Stimulated activated CD8-positive, alpha-beta memory T cell treated with anti-CD3 and anti-CD28 coated beads, Interleukin-2, amount 100 ng/mL, for 1 hour (primary cell): ENCODE results near the gene RYR3.

Experiments
- DNase-seq, 2 donors: peaks; one replicate each; pipeline ENCODE4 v3.0.0-alpha.2; 2020; ENCODE audit warnings: low read depth in 2 of 2

Gene RYR3

GRCh38 chr15:33320017-33320416, 9.2 kb downstream of the RYR3 start:
- no peak for DNase-seq

- DNase-seq, result no peak
These were observed 11.3 kb downstream of the RYR3 start for GRCh38 chr15:33322091-33322490.

DNA sequence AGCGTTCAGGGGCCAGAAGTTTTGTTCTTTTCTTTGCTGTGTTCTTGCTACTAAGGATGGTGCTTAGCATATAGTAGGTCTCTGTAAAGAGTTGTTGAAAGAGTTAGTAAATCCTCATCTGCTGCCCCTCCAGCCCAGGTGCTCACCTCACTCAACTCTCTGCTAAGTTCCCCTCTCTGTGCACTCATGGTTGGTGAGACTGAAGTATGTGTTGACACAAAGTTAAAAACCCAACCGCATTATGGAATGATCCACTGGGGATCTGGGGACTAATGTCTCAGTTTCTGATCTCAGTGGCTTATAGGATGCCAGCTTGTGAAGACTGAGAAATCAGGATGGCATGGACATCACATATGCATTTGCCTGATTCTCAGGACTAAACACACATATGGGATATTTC, 13.8 kb downstream of the RYR3 start:
- no peak for DNase-seq

DNA sequence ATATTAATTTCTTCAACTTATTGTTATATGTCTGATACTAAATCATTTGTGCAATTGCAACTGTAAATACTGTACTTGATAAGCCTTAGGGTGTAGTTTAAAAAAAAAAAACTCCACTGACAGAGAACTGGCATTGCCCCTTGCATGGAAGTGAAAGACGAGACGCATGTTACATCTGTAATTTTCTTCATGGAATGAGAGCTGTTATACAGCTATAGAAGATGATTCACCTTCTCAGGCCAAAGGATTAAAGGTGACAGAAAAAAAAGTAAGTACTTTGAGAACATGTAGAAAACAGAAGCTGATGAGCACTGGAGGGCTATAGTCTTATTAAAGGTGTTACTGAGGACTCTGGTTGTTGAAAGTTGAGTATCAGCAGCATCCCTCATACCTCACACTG, 16.1 kb downstream of the RYR3 start:
- DNase-seq, result no peak

DNA sequence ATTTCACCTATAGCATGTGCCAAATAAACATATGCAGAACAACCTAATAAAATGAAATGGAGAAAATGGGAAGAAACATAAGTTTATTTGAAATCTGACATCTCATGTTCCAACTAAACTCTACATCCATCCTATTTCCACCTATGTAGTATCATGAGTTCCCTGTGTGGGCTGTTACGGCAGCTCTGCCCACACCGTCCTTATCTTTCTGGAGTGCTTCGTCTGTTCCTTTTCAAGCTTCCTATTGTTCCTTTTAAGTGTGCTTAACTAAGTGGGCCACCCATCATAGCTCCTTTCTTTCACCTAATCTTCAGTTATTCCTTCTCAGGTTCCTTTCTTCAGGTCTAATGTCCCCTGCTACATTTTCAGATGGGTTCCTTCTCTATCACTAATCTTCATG, 17.3 kb downstream of the RYR3 start:
- DNase-seq, result no peak

DNA sequence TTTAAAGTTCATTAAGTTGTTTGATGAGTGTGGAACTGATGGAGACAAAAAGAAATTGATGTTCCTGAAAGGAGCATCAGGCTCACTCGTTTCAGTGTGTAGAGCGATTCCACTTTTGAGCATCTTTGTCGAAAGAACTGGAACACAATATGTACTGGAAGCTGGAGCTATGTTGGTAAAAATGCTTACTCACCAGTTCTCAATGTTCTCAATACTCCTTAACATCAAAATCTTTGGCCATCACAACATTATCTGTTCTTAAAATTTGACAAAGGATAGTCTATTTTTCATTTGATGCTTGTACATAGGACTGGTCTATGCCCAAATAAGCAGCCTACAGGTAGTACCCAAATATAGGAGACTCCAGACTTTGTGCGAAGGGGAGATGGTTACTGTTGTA, 18.7 kb downstream of the RYR3 start:
- DNase-seq, result no peak

GRCh38 chr15:33330931-33331330, 20.2 kb downstream of the RYR3 start:
- no peak for DNase-seq

GRCh38 chr15:33341953-33342352, 31.2 kb downstream of the RYR3 start:
- no peak for DNase-seq

DNA sequence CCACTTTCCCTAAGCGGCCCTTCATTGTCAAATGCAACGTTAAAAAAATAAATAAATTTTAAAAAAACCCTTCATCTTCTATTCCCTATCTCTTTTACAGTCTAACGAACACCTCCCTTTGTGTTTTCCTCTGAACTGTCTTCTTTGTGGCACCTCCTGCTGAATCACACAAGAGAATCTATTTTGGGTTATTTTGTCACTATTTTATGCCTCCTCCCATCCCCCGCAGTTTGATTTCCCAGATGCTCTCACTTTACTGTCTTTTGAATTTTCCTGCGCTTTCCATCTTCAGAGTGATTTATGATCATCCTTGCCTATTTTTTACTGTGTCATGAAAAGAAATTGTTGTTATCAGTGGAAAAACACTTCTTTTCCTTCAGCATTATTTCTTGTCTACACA, 32.5 kb downstream of the RYR3 start:
- no peak for DNase-seq

GRCh38 chr15:33344111-33344510, 33.3 kb downstream of the RYR3 start:
- DNase-seq, result no peak

DNA sequence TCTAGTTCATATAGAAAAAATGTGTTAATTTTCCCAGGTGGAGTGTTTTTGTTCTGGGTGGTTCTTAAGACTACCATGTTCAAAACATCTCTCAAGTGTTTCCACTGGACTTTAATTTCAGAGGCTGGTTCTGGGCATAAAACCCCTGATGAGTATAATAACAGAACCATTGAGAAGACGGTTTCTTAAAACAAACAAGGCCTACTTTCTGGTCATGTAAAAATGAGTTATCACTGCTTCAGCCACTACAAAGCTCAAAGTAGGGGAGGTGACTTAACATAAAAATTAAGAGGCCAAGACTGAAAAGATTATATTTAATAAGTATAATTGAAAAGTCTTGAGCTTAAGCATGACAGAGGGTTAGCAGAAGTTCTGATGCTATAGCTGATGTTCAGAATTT, 33.8 kb downstream of the RYR3 start:
- no peak for DNase-seq

GRCh38 chr15:33354411-33354810, 43.6 kb downstream of the RYR3 start:
- no peak for DNase-seq

- DNase-seq, result no peak
These were observed 47.1 kb downstream of the RYR3 start for GRCh38 chr15:33357845-33358244.

GRCh38 chr15:33358306-33358705, 47.5 kb downstream of the RYR3 start:
- no peak for DNase-seq

DNA sequence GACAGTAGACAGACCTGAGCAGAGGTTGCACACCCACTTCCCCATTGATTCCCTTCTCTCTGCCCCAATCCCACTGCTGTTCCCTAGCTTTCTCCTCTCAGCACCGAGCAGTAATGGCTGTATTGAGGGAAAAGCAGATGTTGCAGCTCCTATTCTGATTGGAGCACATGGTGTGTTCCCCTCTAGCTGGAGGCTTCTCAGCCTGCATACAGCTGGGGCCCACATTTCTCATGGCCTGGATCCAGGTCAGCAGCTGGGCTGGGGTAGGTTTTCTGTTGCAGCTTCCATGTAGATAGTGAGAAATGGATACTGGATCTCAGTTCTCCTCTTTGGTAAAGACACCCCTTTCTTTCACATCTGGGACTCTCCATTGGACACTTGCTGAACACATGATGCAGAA, 50.1 kb downstream of the RYR3 start:
- no peak for DNase-seq

- DNase-seq, result no peak
These were observed 59.3 kb downstream of the RYR3 start for GRCh38 chr15:33369941-33370622.

DNA sequence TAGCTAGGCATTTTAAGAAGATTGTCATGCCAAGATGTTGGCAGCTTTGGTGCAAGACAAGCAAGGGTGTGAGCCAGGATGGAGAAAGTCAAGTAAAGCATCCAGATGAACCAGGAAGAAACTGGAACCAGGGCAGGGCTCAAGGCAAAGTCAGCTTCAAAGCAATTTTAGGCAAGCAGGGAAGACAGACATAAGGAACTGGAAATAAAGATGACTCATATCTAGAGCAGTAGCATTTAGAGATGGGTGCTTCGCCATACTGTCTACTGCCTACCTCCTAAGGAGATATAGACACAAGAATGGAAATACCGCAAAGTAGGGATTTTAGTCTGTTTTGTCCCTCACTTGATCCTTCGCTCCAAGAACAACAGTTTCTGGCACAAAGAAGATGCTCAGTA, 59.9 kb downstream of the RYR3 start:
- DNase-seq, result no peak

DNA sequence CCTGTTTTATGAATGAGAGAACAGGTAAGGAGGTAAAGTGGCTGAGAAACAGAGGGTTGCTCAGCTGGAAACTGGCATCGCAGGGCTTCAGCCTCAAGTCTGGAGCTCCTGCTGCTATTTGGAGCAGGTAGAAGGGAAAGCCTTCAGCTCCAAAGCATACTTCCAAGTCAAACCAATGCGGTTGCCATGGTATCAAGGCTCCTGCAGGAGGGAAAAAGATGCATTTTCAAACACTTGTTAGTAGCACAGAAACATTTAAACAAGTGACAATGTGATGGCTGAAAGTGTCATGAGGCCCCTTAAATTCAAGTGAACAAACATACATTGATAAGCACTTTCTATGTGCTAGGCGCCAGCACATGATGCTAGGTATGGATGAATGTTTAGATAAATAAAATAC, 60.4 kb downstream of the RYR3 start:
- no peak for DNase-seq

DNA sequence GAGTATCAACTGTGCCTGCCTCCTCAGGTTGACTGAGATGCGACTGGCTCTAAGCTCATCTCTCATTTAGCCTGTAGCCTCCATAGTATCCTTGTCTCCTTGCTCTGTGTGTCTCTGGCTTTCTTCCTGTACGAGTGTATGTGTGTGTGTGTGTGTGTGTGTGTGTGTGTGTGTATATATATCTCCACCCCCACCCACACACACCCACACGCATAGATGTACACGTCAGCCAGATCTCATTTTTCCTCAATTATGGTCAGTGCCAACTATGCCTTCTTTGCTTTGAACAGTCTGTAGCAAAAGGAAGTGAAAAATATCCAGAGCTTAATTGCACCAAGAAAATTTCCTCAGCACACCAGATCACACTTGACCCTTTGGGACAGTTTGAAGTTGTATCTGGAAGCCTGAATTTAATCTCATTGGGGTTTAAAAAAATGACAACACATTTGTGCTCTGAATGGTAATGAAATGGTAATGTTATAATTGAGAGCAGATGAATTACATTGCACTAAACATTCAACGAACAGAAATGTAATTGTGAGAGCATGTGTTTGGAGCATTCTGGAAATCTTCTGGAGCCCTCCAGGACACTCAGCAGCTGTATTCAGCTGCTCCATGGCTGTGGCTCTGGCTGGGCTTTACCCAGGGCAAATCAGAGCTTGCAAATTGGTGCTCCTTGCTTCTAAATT, 63.6 kb downstream of the RYR3 start:
- DNase-seq, result no peak

DNA sequence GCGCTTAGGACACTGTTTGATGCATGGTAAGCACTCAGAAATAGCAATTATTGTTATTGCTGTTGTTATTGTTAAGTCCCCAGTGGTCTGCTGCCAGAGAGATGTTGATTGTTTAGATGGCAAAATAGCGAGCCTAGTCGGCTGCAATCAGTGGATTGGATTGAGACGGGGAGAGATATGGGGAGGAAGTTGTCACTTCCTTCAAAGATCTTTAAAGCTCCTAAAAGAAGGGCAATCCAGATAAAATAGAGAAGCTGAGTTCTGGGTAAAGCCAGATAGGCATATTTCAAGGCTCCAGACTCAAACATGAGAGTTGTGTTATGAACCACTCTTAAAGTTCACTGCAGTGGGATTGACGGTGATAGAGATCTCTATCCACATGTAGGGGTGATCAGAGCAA, 64.5 kb downstream of the RYR3 start:
- no peak for DNase-seq

DNA sequence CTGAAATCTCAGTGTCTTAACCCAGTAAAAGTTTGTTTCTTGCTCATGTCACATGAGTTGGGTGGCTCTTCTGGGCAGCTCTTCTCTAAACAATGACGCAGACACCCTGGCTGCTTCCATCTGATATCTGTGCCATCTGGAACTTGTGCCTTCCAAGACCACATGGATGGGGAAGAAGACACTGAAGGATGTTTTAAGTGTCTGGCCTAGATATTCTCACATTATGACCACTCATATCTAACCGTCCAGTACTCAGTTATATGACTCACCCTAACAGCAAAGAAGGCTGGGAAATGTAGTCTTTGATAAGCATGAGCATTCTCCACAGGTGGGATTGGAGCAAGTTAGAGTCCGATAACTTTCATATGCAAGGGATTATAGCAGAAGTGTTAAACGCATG, 66.4 kb downstream of the RYR3 start:
- DNase-seq, result no peak

DNA sequence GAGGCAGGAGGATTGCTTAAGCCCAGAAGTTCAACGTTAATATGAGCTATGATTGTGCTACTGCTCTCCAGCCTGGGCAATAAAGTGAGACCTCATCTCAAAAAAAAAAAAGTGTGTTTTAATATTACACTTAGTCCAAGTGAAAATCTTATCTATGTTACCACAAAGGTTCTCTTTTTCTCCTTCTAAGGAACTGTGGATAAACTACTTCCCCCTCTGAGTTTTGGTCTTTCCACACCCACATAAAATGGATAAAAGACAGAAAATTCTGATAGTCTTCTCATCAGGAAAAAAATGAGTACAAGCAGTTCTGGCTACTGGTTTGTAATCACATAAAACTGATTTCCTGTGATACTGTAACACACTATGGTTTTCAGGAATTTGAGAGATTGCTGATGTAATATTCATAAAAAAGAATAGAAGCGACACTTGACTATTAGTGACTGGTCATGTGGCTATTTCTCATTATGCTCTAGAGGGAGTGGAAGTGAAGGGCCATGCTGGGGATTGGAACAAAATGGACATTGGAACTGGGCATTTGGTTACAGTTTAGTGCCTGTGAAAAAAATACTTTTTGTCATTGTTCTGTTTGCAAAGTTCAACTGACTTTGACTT, 68.2 kb downstream of the RYR3 start:
- DNase-seq, result no peak

GRCh38 chr15:33380406-33380805, 69.6 kb downstream of the RYR3 start:
- DNase-seq, result no peak
